Mammary epithelial cell (primary cell): Measurements from ENCODE around the gene LRP5.

Experiments
- EZH2 ChIP-seq: IDR thresholded peaks from 2 replicates; pipeline ENCODE4 v1.6.1; 2012; ENCODE audit warnings: low read length, inconsistent platforms, borderline replicate concordance
- TF ChIP-seq, protein P1 (sequence below), 2 donors: IDR thresholded peaks in 1 of 2; conservative IDR thresholded peaks in 1 of 2; 2 replicates each; pipeline ENCODE4 v1.5.1; 2011 to 2012; ENCODE audit warnings: inconsistent platforms in 2 of 2, low read length in 2 of 2, mild to moderate bottlenecking in 2 of 2, control low read depth in 1 of 2, low read depth in 1 of 2; ENCODE audit not compliant: insufficient read depth in 1 of 2; ENCODE audit errors: extremely low read depth in 1 of 2

DNA sequence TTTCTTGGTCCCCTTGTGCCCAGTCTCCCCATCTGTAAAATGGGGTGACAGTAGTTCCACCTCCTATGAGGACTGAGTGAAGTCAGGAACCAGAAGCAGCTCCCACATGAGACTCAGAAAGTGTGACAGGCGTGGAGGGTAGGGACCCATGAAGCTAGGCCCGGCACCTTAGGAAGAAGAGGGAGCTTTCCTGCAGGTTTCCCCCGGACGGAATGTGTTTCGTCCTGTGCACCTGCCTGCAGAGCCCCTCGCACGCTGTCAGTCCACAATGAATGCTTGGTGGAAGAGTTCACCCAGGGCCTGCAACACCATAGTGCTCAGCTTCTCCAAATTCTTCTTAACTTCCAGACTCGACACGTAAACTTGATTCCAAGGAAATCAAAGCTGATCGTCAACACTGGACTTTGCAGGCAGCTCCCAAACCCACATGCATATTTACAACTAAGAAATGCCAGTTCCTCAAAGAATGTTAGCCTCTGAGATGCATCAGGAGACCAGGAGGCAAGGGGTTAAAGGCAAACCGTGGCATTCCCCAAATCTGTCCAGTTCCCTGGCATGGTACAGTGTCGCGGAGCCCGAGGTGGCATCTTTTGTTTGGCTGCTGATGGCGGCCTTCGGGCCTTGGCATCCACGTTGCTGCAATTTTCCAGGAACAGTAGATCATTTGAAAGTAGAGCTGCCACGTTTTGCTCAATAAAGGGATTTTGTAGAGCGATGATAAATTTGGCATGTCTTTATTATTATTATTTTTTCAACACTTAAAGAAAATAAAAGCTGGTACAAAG is 15.4 kb downstream of the LRP5 start:
- TF ChIP-seq, protein P1, sequence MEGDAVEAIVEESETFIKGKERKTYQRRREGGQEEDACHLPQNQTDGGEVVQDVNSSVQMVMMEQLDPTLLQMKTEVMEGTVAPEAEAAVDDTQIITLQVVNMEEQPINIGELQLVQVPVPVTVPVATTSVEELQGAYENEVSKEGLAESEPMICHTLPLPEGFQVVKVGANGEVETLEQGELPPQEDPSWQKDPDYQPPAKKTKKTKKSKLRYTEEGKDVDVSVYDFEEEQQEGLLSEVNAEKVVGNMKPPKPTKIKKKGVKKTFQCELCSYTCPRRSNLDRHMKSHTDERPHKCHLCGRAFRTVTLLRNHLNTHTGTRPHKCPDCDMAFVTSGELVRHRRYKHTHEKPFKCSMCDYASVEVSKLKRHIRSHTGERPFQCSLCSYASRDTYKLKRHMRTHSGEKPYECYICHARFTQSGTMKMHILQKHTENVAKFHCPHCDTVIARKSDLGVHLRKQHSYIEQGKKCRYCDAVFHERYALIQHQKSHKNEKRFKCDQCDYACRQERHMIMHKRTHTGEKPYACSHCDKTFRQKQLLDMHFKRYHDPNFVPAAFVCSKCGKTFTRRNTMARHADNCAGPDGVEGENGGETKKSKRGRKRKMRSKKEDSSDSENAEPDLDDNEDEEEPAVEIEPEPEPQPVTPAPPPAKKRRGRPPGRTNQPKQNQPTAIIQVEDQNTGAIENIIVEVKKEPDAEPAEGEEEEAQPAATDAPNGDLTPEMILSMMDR (conservative IDR thresholded peaks at IDR 0.05 in 1 of 2, IDR thresholded peaks at IDR 0.05 in 1 of 2; ENCODE audit: extremely low read depth in 1 of 2, insufficient read depth in 1 of 2, low read depth in 1 of 2, low read length in 2 of 2): no peak
- TF ChIP-seq EZH2: no peak
